SJCRH30 (cell line): ENCODE measurements around the gene DCHS2. TPM values are rescaled to one million over a fixed set of nuclear protein-coding genes. Genes with fewer than 3 reads are reported as not detected.
A peak's percentile ranks its signal among the peaks of the same experiment; 100 is the strongest.

Experiments
- DNase-seq, 2 experiments: peaks; one replicate each; pipeline ENCODE4 v3.0.0-alpha.2; 2015 to 2020
- H3K27ac ChIP-seq: fragments of 250-450 bp; sonication (Bioruptor Pico); 2 replicates; pipeline ENCODE4 v1.5.1; 2020; ENCODE audit warnings: mild to moderate bottlenecking, moderate library complexity
- H3K27me3 ChIP-seq: fragments of 250-450 bp; sonication (Bioruptor Pico); 2 replicates; pipeline ENCODE4 v1.5.1; 2020; ENCODE audit warnings: mild to moderate bottlenecking, moderate library complexity
- H3K36me3 ChIP-seq: fragments of 250-450 bp; sonication (Bioruptor Pico); 2 replicates; pipeline ENCODE4 v1.5.1; 2020; ENCODE audit warnings: mild to moderate bottlenecking, moderate library complexity
- H3K4me1 ChIP-seq: fragments of 250-450 bp; sonication (Bioruptor Pico); 2 replicates; pipeline ENCODE4 v1.5.1; 2020; ENCODE audit warnings: mild to moderate bottlenecking, moderate library complexity
- H3K4me3 ChIP-seq: fragments of 250-450 bp; sonication (Bioruptor Pico); 2 replicates; pipeline ENCODE4 v1.5.1; 2020; ENCODE audit warnings: mild to moderate bottlenecking, moderate library complexity
- H3K9me3 ChIP-seq: fragments of 250-450 bp; sonication (Bioruptor Pico); replicated peaks from 2 replicates; pipeline ENCODE4 v1.5.1; 2020; ENCODE audit warnings: mild to moderate bottlenecking, moderate library complexity
- total RNA-seq: library from RNA; depleted of rRNA; stranded (reverse); fragments of >200 nt; shearing (Covaris generic); gene quantifications from 2 replicates; pipeline ENCODE4 v1.2.3, GENCODE V29; 2014

DCHS2 gene
- total RNA-seq, 1 experiment from 2014 or later = 0.45 TPM

- DNase-seq = no peak
- Histone ChIP-seq H3K36me3 (no peaks in the 10 kb centered on the region), H3K4me1 (no peaks in the 10 kb centered on the region), H3K27me3 (no peaks in the 10 kb centered on the region), H3K9me3 (no peaks in the 10 kb centered on the region), H3K4me3 (no peak overlapping the region), H3K27ac (no peak overlapping the region)
These were observed 177.4 kb downstream of the DCHS2 start for GRCh38 chr4:154314248-154314647.

- H3K27ac ChIP-seq = no peak overlapping the region
- H3K4me3 ChIP-seq = no peak overlapping the region
- H3K36me3 ChIP-seq = no peaks in the 10 kb centered on the region
- no peaks in the 10 kb centered on the region for H3K27me3 ChIP-seq
- no peaks in the 10 kb centered on the region for H3K9me3 ChIP-seq
- DNase-seq = no peak
- H3K4me1 ChIP-seq = no peaks in the 10 kb centered on the region
These were observed 178.5 kb downstream of the DCHS2 start for GRCh38 chr4:154313004-154313585.

- H3K4me3 ChIP-seq = no peak overlapping the region
- H3K27me3 ChIP-seq = no peaks in the 10 kb centered on the region
- H3K27ac ChIP-seq = no peak overlapping the region
- no peaks in the 10 kb centered on the region for H3K9me3 ChIP-seq
- H3K36me3 ChIP-seq = no peaks in the 10 kb centered on the region
- DNase-seq = no peak
- no peaks in the 10 kb centered on the region for H3K4me1 ChIP-seq
These were observed 179.4 kb downstream of the DCHS2 start for GRCh38 chr4:154312246-154312645.

GRCh38 chr4:154310578-154310977, 181.0 kb downstream of the DCHS2 start:
- Histone ChIP-seq H3K4me3 (no peak overlapping the region), H3K4me1 (no peaks in the 10 kb centered on the region), H3K36me3 (no peaks in the 10 kb centered on the region), H3K9me3 (no peaks in the 10 kb centered on the region), H3K27me3 (no peaks in the 10 kb centered on the region), H3K27ac (no peak overlapping the region)
- no peak for DNase-seq

- no peaks in the 10 kb centered on the region for H3K9me3 ChIP-seq
- no peaks in the 10 kb centered on the region for H3K4me1 ChIP-seq
- no peak for DNase-seq
These were observed 183.4 kb downstream of the DCHS2 start for GRCh38 chr4:154308207-154308606.

GRCh38 chr4:154307451-154307850, 184.1 kb downstream of the DCHS2 start:
- no peak for DNase-seq
- Histone ChIP-seq H3K9me3 (no peaks in the 10 kb centered on the region), H3K4me1 (no peaks in the 10 kb centered on the region), H3K27me3 (no peaks in the 10 kb centered on the region), H3K4me3 (no peak overlapping the region), H3K27ac (no peak overlapping the region), H3K36me3 (no peaks in the 10 kb centered on the region)

More at GRCh38 chr4:154308207-154308606, 183.4 kb downstream of the DCHS2 start:
- no peaks in the 10 kb centered on the region for H3K27me3 ChIP-seq
- no peak overlapping the region for H3K27ac ChIP-seq
- no peaks in the 10 kb centered on the region for H3K36me3 ChIP-seq
- H3K4me3 ChIP-seq = no peak overlapping the region

- no peak overlapping the region for H3K4me3 ChIP-seq
- no peaks in the 10 kb centered on the region for H3K36me3 ChIP-seq
- no peaks in the 10 kb centered on the region for H3K27me3 ChIP-seq
- no peaks in the 10 kb centered on the region for H3K9me3 ChIP-seq
- DNase-seq = no peak
- H3K4me1 ChIP-seq = no peaks in the 10 kb centered on the region
- H3K27ac ChIP-seq = no peak overlapping the region
These were observed 186.0 kb downstream of the DCHS2 start for GRCh38 chr4:154305616-154306015.

- H3K27me3 ChIP-seq = no peaks in the 10 kb centered on the region
- H3K9me3 ChIP-seq = no peaks in the 10 kb centered on the region
These were observed 186.9 kb downstream of the DCHS2 start for GRCh38 chr4:154304679-154305078.

GRCh38 chr4:154294652-154295350, 196.8 kb downstream of the DCHS2 start:
- no peak overlapping the region for H3K4me3 ChIP-seq
- H3K36me3 ChIP-seq = no peaks in the 10 kb centered on the region
- H3K4me1 ChIP-seq = no peaks in the 10 kb centered on the region
- no peak overlapping the region for H3K27ac ChIP-seq
- DNase-seq = no peak
- no peaks in the 10 kb centered on the region for H3K9me3 ChIP-seq
- H3K27me3 ChIP-seq = no peaks in the 10 kb centered on the region

More at GRCh38 chr4:154304679-154305078, 186.9 kb downstream of the DCHS2 start:
- Histone ChIP-seq H3K27ac (no peak overlapping the region), H3K4me3 (no peak overlapping the region), H3K36me3 (no peaks in the 10 kb centered on the region), H3K4me1 (no peaks in the 10 kb centered on the region)
- no peak for DNase-seq

- H3K4me3 ChIP-seq = no peak overlapping the region
- H3K4me1 ChIP-seq = no peaks in the 10 kb centered on the region
- no peak overlapping the region for H3K27ac ChIP-seq
- no peaks in the 10 kb centered on the region for H3K9me3 ChIP-seq
- DNase-seq = no peak
- H3K36me3 ChIP-seq = no peaks in the 10 kb centered on the region
- no peaks in the 10 kb centered on the region for H3K27me3 ChIP-seq
These were observed 198.2 kb downstream of the DCHS2 start for GRCh38 chr4:154293427-154293826.

GRCh38 chr4:154292589-154292988, 199.0 kb downstream of the DCHS2 start:
- H3K4me3 ChIP-seq = no peak overlapping the region
- DNase-seq = no peak
- H3K36me3 ChIP-seq = no peaks in the 10 kb centered on the region
- H3K9me3 ChIP-seq = no peaks in the 10 kb centered on the region
- H3K27me3 ChIP-seq = no peaks in the 10 kb centered on the region
- H3K4me1 ChIP-seq = no peaks in the 10 kb centered on the region
- H3K27ac ChIP-seq = no peak overlapping the region

GRCh38 chr4:154277172-154277571, 214.4 kb downstream of the DCHS2 start:
- Histone ChIP-seq H3K27me3 (no peaks in the 10 kb centered on the region), H3K27ac (no peak overlapping the region), H3K9me3 (no peaks in the 10 kb centered on the region), H3K4me1 (no peaks in the 10 kb centered on the region), H3K36me3 (no peaks in the 10 kb centered on the region), H3K4me3 (no peak overlapping the region)
- no peak for DNase-seq

GRCh38 chr4:154276496-154276895, 215.1 kb downstream of the DCHS2 start:
- H3K4me1 ChIP-seq = no peaks in the 10 kb centered on the region
- H3K9me3 ChIP-seq = no peaks in the 10 kb centered on the region
- H3K27me3 ChIP-seq = no peaks in the 10 kb centered on the region
- DNase-seq = no peak
- no peak overlapping the region for H3K4me3 ChIP-seq
- no peaks in the 10 kb centered on the region for H3K36me3 ChIP-seq
- no peak overlapping the region for H3K27ac ChIP-seq

- DNase-seq = peak in 1 of 2 experiments; percentile 1
- H3K27me3 ChIP-seq = no peaks in the 10 kb centered on the region
- no peaks in the 10 kb centered on the region for H3K9me3 ChIP-seq
- no peak overlapping the region for H3K4me3 ChIP-seq
- no peak overlapping the region for H3K27ac ChIP-seq
- H3K36me3 ChIP-seq = no peaks in the 10 kb centered on the region
- H3K4me1 ChIP-seq = no peaks in the 10 kb centered on the region
These were observed 236.6 kb downstream of the DCHS2 start for GRCh38 chr4:154254999-154255398.

- Histone ChIP-seq H3K27ac (no peak overlapping the region), H3K36me3 (no peaks in the 10 kb centered on the region), H3K4me3 (no peak overlapping the region), H3K27me3 (no peaks in the 10 kb centered on the region), H3K9me3 (no peaks in the 10 kb centered on the region), H3K4me1 (no peaks in the 10 kb centered on the region)
- no peak for DNase-seq
These were observed 257.0 kb downstream of the DCHS2 start for GRCh38 chr4:154234576-154234975.
